Cerebellar cortex (tissue), 1 donor: Measurements from ENCODE around the gene PPP6C.
"Not testable (repeated sequence)": the region's sequence is repeated elsewhere in the genome, so short reads cannot be mapped to it uniquely, and the experiment has no call there.

ENCODE experiments used
- DNase-seq: peaks from one replicate; pipeline ENCODE4 v3.0.0-alpha.2; 2015; ENCODE audit warnings: low spot score

Gene PPP6C

GRCh38 chr9:125189361-125190289 is at the start of gene PPP6C:
TSS of gene PPP6C (minus strand) at chr9:125189803. CDS start at chr9:125189718, 85 bp downstream.
- DNase-seq: peak; percentile 97

- DNase-seq: no peak
These were observed 49.4 kb upstream of the PPP6C start for GRCh38 chr9:125238915-125239446.

- DNase-seq: no peak
These were observed 48.7 kb upstream of the PPP6C start for GRCh38 chr9:125238127-125238914.

- not testable (repeated sequence) for DNase-seq
These were observed 47.0 kb upstream of the PPP6C start for GRCh38 chr9:125236520-125237159.

- peak; percentile 11 for DNase-seq
These were observed 46.4 kb upstream of the PPP6C start for GRCh38 chr9:125235804-125236519.

GRCh38 chr9:125234099-125234498 is 44.5 kb upstream of the PPP6C start:
- peak; percentile 22 for DNase-seq

GRCh38 chr9:125233678-125234077 is 44.1 kb upstream of the PPP6C start:
- DNase-seq: peak; percentile 45

GRCh38 chr9:125227761-125228160 is 38.2 kb upstream of the PPP6C start:
- no peak for DNase-seq

- not testable (repeated sequence) for DNase-seq
These were observed 35.3 kb upstream of the PPP6C start for GRCh38 chr9:125224858-125225257.

- DNase-seq: no peak
These were observed 29.0 kb upstream of the PPP6C start for GRCh38 chr9:125218621-125219020.

GRCh38 chr9:125214186-125214585 is 24.6 kb upstream of the PPP6C start:
- no peak for DNase-seq

GRCh38 chr9:125204477-125204876 is 14.9 kb upstream of the PPP6C start:
- DNase-seq: no peak

- no peak for DNase-seq
These were observed 13.4 kb upstream of the PPP6C start for GRCh38 chr9:125202846-125203618.

- peak; percentile 94 for DNase-seq
These were observed 10.8 kb upstream of the PPP6C start, which contains the start of gene RABEPK for GRCh38 chr9:125200216-125201047. TSS of gene RABEPK (plus strand) at chr9:125200542. CDS start at chr9:125203014, 2,472 bp downstream.

- not testable (repeated sequence) for DNase-seq
These were observed 6.0 kb upstream of the PPP6C start for GRCh38 chr9:125195591-125195990.

- DNase-seq: not testable (repeated sequence)
These were observed 4.9 kb upstream of the PPP6C start for GRCh38 chr9:125194466-125194865.

GRCh38 chr9:125190361-125190801 is 778 bp upstream of the PPP6C start:
- no peak for DNase-seq

- no peak for DNase-seq
These were observed 617 bp downstream of the PPP6C start for GRCh38 chr9:125189011-125189360.

- DNase-seq: no peak
These were observed 6.0 kb downstream of the PPP6C start for GRCh38 chr9:125183561-125183960.

GRCh38 chr9:125183054-125183453 is 6.5 kb downstream of the PPP6C start:
- DNase-seq: no peak
